Activated naive CD4-positive, alpha-beta T cell treated with anti-CD3 and anti-CD28 coated beads, Interleukin-2, amount 10 ng/mL, durations not matched to agents 7 days and 5 days (primary cell): ENCODE data around the gene RMND5B.

Experiments used
- CTCF ChIA-PET: fragments of 350-600 bp; sonication (Branson Sonifier 250); formaldehyde crosslinking; loops from one replicate; lab custom pipeline; 2021; ENCODE audit warnings: antibody characterized with exemption; lab: Charles Lee
- DNase-seq: peaks from one replicate; pipeline ENCODE4 v3.0.0-alpha.2; 2020
- H3K27ac Mint-ChIP-seq: one replicate; pipeline ENCODE4 v1.8.0; 2021; ENCODE audit warnings: mild to moderate bottlenecking, moderate library complexity, mixed read lengths
- H3K27me3 Mint-ChIP-seq: one replicate; pipeline ENCODE4 v1.8.0; 2021; ENCODE audit warnings: mild to moderate bottlenecking, mixed read lengths
- H3K36me3 Mint-ChIP-seq: one replicate; pipeline ENCODE4 v1.8.0; 2021; ENCODE audit warnings: mixed read lengths
- H3K4me1 Mint-ChIP-seq: one replicate; pipeline ENCODE4 v1.8.0; 2021; ENCODE audit warnings: mixed read lengths
- H3K4me3 Mint-ChIP-seq: one replicate; pipeline ENCODE4 v1.8.0; 2021; ENCODE audit warnings: mild to moderate bottlenecking, moderate library complexity, mixed read lengths
- H3K9me3 Mint-ChIP-seq: one replicate; pipeline ENCODE4 v1.8.0; 2021; ENCODE audit warnings: mixed read lengths

The RMND5B gene

DNA sequence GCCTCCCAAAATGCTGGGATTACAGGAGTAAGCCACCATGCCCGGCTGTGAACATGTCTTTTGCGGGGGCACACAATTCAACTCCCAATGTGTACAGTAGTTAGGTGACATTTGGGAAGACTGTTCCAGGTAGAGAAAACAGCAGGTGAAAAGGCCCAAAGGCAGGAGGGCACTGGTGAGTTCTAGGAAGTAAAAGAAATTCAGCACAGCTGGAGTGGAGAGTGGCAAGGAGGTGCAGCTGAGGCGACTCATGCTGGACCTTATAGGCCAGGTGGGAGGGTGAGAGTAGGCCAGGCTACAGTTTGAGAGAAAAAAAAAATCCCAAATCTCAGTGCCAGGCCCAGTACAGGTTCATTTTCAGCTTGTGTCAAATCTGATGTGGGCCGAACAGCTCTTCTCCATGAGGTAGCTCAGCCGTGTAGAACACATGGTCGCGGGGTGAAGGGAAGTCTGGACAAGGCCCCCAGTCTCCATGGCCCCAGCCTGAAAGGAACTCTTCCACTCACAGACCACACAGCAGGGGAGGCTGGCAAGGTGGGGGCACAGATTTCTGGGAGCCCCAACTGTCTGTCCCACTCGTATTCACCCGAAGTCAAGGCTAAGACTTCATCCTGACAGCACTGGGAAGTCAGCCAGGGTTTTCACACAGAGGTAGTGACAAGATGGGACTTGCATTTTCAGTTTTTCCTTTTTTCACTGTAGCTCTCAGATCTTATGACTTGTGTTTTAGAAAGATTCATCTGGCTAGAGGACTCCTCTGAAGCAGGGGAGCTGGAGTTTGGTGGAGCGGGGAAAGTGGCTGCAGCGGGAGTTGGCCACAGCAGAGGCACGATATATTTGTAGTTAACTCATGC, 69.0 kb downstream of the RMND5B start:
- Mint-ChIP-seq H3K4me3 (no peak overlapping the region), H3K27ac (no peak overlapping the region), H3K9me3 (no peaks in the 10 kb centered on the region), H3K36me3 (peaks cover 3% of the 10 kb centered on the region), H3K4me1 (peaks cover 12% of the 10 kb centered on the region), H3K27me3 (peaks cover 28% of the 10 kb centered on the region)
- peak; percentile 7 for DNase-seq
- CTCF ChIA-PET = no interaction called here
